ENCODE measurements around the gene ATXN7L3B. TPM values are rescaled to one million over a fixed set of nuclear protein-coding genes. Genes with fewer than 3 reads are reported as not detected.

Gene ATXN7L3B
- total and polyA plus RNA-seq, 2 donors (not counting 3 experiments of a cell fraction or from before 2014, with no cell fraction given), result 18.1 to 25.0 TPM

- no peaks in the 10 kb centered on the region for H3K4me1 ChIP-seq (ENCODE audit: control insufficient read depth, extremely low read depth, insufficient read depth, low read length)
- no peaks in the 10 kb centered on the region for H3K9me3 ChIP-seq (replicated peaks; ENCODE audit: control insufficient read depth, insufficient read depth, low read length)
- no peak for DNase-seq (ENCODE audit: low read depth, low spot score)
- H3K27me3 ChIP-seq (ENCODE audit: control insufficient read depth in 2 of 2, insufficient read depth in 2 of 2, low read length in 2 of 2), result no peaks in the 10 kb centered on the region
- no peak overlapping the region for H3K27ac ChIP-seq (ENCODE audit: insufficient read depth, low read depth, low read length)
- no peak overlapping the region for H3K4me2 ChIP-seq (ENCODE audit: insufficient read depth, low read length)
- no peak for TF ChIP-seq FOS (IDR thresholded peaks at IDR 0.05; ENCODE audit: borderline replicate concordance, insufficient read depth, low read length)
- no peak for TF ChIP-seq CTCF (IDR thresholded peaks at IDR 0.05; ENCODE audit: extremely low read depth in 1 of 2, insufficient read depth in 1 of 2, low read depth in 1 of 2, low read length in 2 of 2)
- TF ChIP-seq JUN (IDR thresholded peaks at IDR 0.05; ENCODE audit: borderline replicate concordance, insufficient read depth, insufficient read length, low read depth), result no peak
- TF ChIP-seq EZH2 (IDR thresholded peaks at IDR 0.05; ENCODE audit: borderline replicate concordance, low read depth, low read length, severe bottlenecking), result no peak
- TF ChIP-seq GATA2 (IDR thresholded peaks at IDR 0.05; ENCODE audit: insufficient read depth, insufficient read length, low read depth, low read length), result no peak
- no peak for TF ChIP-seq POLR2A (IDR thresholded peaks at IDR 0.05; ENCODE audit: low read depth, low read length)
- no peak for TF ChIP-seq MAX (IDR thresholded peaks at IDR 0.05; ENCODE audit: insufficient read depth, insufficient read length)
- no peaks in the 10 kb centered on the region for H3K9me1 ChIP-seq (replicated peaks; ENCODE audit: control insufficient read depth, extremely low read depth, insufficient read depth, low read length)
- H3K9ac ChIP-seq (replicated peaks; ENCODE audit: extremely low read depth, insufficient read depth, low read length), result no peak overlapping the region
- intact Hi-C loops (cut with micrococcal nuclease), result no loop called here
- FAIRE-seq, result no peak
- dilution Hi-C loops (cut with MboI; ENCODE audit: extremely low pct_ligation_motif_present, low sequenced_read_pairs), result no loop called here
- H3K36me3 ChIP-seq (ENCODE audit: control insufficient read depth in 2 of 2, extremely low read depth in 1 of 2, insufficient read depth in 2 of 2, low read length in 2 of 2), result no peaks in the 10 kb centered on the region
- no peaks in the 10 kb centered on the region for H3K79me2 ChIP-seq (ENCODE audit: control insufficient read depth, insufficient read depth, low read length)
- BruUV-seq (replicated peaks), result no TSS peak
- H3K4me3 ChIP-seq (replicated peaks in 1 of 3; ENCODE audit: insufficient read depth in 1 of 3, low read depth in 1 of 3, low read length in 3 of 3), result no peak overlapping the region
- ChIA-PET POLR2A (no interaction called here), CTCF (no interaction called here)
- H2AFZ ChIP-seq (ENCODE audit: low read depth, low read length), result no peak overlapping the region
- no peaks in the 10 kb centered on the region for H4K20me1 ChIP-seq (replicated peaks; ENCODE audit: control insufficient read depth, extremely low read depth, insufficient read depth, low read length)
Observed at GRCh38 chr12:74559728-74560127, 22.1 kb downstream of the ATXN7L3B start.

Data from endothelial cell of umbilical vein (primary cell).